ENCODE results near the gene FREM2.

Gene FREM2

GRCh38 chr13:38785042-38785441, 98.2 kb downstream of the FREM2 start:
- DNase-seq (ENCODE audit: low read depth), result no peak
- H3K4me3 ChIP-seq (replicated peaks; ENCODE audit: low read depth, low read length), result no peak overlapping the region
- no peak for TF ChIP-seq CTCF (IDR thresholded peaks at IDR 0.05; ENCODE audit: low read length, missing control alignments)

DNA sequence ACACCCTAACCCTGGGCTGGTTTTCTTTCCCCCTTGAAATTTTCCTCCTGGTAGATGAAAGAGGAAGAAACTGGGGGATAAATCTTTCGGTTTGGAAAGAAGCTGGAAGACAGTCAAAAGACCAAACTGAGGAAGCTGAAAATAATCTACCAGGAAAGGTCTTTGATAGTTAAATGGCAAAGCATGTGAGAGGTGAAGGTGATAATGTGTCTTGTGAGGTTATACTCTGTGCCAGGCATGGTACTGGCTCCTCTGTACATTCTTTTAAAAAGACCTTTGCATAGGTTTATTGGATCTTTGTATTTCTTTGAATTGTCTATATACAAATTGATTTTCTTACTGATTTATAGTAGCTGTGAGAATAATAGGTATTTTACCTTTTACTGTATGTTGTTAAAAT, 98.6 kb downstream of the FREM2 start:
- no peak overlapping the region for H3K4me3 ChIP-seq (replicated peaks; ENCODE audit: low read depth, low read length)
- TF ChIP-seq CTCF (IDR thresholded peaks at IDR 0.05; ENCODE audit: low read length, missing control alignments), result no peak
- no peak for DNase-seq (ENCODE audit: low read depth)

GRCh38 chr13:38787550-38787949, 100.7 kb downstream of the FREM2 start:
- no peak for TF ChIP-seq CTCF (IDR thresholded peaks at IDR 0.05; ENCODE audit: low read length, missing control alignments)
- DNase-seq (ENCODE audit: low read depth), result no peak
- H3K4me3 ChIP-seq (replicated peaks; ENCODE audit: low read depth, low read length), result no peak overlapping the region

DNA sequence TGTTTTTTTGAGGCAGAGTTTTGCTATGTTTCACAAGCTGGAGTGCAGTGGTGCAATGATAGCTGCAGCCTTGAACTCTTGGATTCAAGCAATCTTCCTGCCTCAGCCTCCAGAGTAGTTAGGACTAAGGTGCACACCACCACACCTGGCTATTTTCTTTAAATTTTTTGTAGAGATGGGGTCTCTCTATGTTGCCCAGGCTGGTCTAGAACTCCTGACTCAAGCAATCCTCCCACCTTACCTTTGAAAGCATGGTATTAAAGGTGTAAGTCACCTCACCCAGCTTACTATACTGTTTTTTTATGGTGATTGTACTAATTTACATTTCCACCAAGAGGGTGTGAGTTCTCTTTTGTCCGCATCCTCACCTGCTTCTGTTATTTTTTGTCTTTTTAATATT, 110.0 kb downstream of the FREM2 start:
- no peak for DNase-seq (ENCODE audit: low read depth)
- H3K4me3 ChIP-seq (replicated peaks; ENCODE audit: low read depth, low read length), result no peak overlapping the region

DNA sequence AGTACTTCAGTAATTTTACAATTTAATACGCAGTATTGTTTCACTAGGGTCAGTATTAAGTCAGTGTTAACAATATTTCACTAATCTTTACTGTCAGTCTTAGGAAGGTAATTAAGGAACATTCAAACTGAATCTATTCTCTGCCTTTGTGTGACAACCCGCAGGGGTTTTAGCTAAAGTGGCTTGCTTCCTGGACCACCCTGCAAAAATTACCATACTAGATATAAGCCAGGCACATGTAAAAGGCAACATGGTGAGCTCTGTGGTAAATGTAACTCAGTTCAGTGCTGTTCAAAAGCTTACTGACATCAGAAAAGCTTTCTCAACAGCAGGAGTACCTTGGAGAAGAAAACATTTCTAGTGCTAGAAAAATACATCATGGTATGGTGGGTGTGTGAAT, 116.7 kb downstream of the FREM2 start:
- no peak for DNase-seq (ENCODE audit: low read depth)
- no peak for TF ChIP-seq CTCF (IDR thresholded peaks at IDR 0.05; ENCODE audit: low read length, missing control alignments)
- H3K4me3 ChIP-seq (replicated peaks; ENCODE audit: low read depth, low read length), result no peak overlapping the region

More for the DNA sequence above, 110.0 kb downstream of the FREM2 start:
- no peak for TF ChIP-seq CTCF (IDR thresholded peaks at IDR 0.05; ENCODE audit: low read length, missing control alignments)

GRCh38 chr13:38804061-38804460, 117.2 kb downstream of the FREM2 start:
- no peak overlapping the region for H3K4me3 ChIP-seq (replicated peaks; ENCODE audit: low read depth, low read length)
- no peak for DNase-seq (ENCODE audit: low read depth)
- TF ChIP-seq CTCF (IDR thresholded peaks at IDR 0.05; ENCODE audit: low read length, missing control alignments), result no peak

DNA sequence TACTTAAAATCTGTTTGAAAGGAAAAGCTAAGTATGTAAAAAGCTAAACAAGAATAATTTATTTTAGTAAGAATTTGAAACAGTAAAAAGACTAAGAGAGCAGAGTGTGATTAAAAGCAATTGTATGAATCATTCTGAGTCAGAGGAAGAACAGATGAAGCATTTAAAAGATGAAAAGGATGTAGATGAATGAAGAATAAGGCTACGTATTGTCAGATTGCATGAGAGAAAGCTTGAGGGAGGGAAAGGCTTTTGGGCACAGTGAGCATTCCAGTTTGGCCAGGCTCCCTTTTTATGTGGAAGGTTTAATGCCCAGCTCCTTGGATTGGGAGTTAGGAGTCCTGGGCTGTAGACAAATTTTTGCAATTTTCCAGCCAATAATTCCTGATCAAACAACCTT, 117.7 kb downstream of the FREM2 start:
- no peak for TF ChIP-seq CTCF (IDR thresholded peaks at IDR 0.05; ENCODE audit: low read length, missing control alignments)
- no peak overlapping the region for H3K4me3 ChIP-seq (replicated peaks; ENCODE audit: low read depth, low read length)
- DNase-seq (ENCODE audit: low read depth), result peak; percentile 4

Measured in fibroblast of pulmonary artery (primary cell).